OCI-LY3 (cell line): Measurements from ENCODE around the gene ARHGAP18.
A peak's percentile ranks its signal among the peaks of the same experiment; 100 is the strongest.

ENCODE experiments used
- H2AFZ ChIP-seq: fragments of 200-600, 300-600 bp; shearing (Covaris generic); 2 replicates; pipeline ENCODE4 v1.6.0; 2014; ENCODE audit warnings: antibody characterized with exemption, low read depth, low read length
- H3K27ac ChIP-seq: fragments of 200-600, 300-600 bp; sonication (generic); 2 replicates; pipeline ENCODE4 v1.5.1; 2014; ENCODE audit warnings: mild to moderate bottlenecking, low read length, moderate library complexity, mixed read lengths
- H3K27me3 ChIP-seq: fragments of 200-600, 300-600 bp; sonication (generic); 2 replicates; pipeline ENCODE4 v1.6.1; 2014; ENCODE audit warnings: low read depth, low read length, mixed read lengths
- H3K36me3 ChIP-seq: fragments of 200-600, 300-600 bp; sonication (generic); replicated peaks from 2 replicates; pipeline ENCODE3; 2014; ENCODE audit warnings: low read depth, low read length, mixed read lengths
- H3K4me1 ChIP-seq: fragments of 300-600, 200-600 bp; sonication (generic); 2 replicates; pipeline ENCODE4 v1.6.1; 2014; ENCODE audit warnings: low read length, mixed read lengths
- H3K4me2 ChIP-seq: fragments of 200-600, 300-600 bp; sonication (generic); 2 replicates; pipeline ENCODE4 v1.6.1; 2014; ENCODE audit warnings: low read length, mixed read lengths
- H3K4me3 ChIP-seq: fragments of 300-600, 200-600 bp; sonication (generic); 2 replicates; pipeline ENCODE4 v1.5.1; 2014; ENCODE audit warnings: antibody characterized with exemption, mild to moderate bottlenecking, low read length, moderate library complexity
- H3K79me2 ChIP-seq: fragments of 300-600, 200-600 bp; shearing (Covaris generic); 2 replicates; pipeline ENCODE4 v1.6.1; 2014; ENCODE audit warnings: mild to moderate bottlenecking, low read length, mixed read lengths
- H3K9ac ChIP-seq: fragments of 300-600, 200-600 bp; shearing (Covaris generic); 2 replicates; pipeline ENCODE4 v1.6.0; 2014; ENCODE audit warnings: mild to moderate bottlenecking, low read length, moderate library complexity
- H3K9me3 ChIP-seq: fragments of 200-600, 300-600 bp; shearing (Covaris generic); 2 replicates; pipeline ENCODE4 v1.6.1; 2014; ENCODE audit warnings: low read length, mixed read lengths; ENCODE audit not compliant: insufficient read depth
- H4K20me1 ChIP-seq: fragments of 200-600, 300-600 bp; sonication (generic); 2 replicates; pipeline ENCODE4 v1.6.1; 2016; ENCODE audit warnings: low read length, mixed read lengths; ENCODE audit not compliant: insufficient read depth
- CTCF ChIP-seq: fragments of 200-600, 300-600 bp; sonication (generic); IDR thresholded peaks from 2 replicates; pipeline ENCODE4 v1.5.1; 2014; ENCODE audit warnings: antibody characterized with exemption, low read length, low read depth
- EZH2phosphoT487 ChIP-seq: fragments of 200-600 bp; shearing (Covaris generic); IDR thresholded peaks from 2 replicates; pipeline ENCODE4 v1.6.1; 2018; ENCODE audit warnings: antibody characterized with exemption, mixed run types, low read depth

The ARHGAP18 gene

DNA sequence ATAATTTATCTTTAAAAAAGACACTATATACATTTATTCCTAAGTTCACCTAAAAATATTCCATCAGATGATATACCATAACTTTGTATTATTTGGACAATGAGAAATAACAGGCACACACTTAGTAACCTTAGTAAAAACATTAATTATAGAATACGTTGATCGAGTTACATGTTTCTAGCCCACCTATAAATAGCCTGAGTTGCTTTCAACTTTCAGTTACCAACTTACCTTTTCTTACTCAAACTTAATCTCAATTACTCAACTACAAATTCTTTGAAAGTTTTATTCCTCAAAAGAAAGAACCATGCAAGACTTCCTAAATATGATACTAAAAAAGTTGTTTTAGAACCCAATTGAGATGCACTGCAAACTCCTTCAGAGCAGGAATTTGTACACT lies 12.2 kb downstream of the ARHGAP18 start:
- no peak overlapping the region for H3K4me3 ChIP-seq
- TF ChIP-seq EZH2phosphoT487 (no peak), CTCF (no peak)
- no peaks in the 10 kb centered on the region for H3K27me3 ChIP-seq
- no peak overlapping the region for H3K9ac ChIP-seq
- H3K79me2 ChIP-seq: peaks cover 13% of the 10 kb centered on the region; the same call in 1 of the 2 replicates
- no peak overlapping the region for H3K4me2 ChIP-seq
- no peak overlapping the region for H2AFZ ChIP-seq
- no peaks in the 10 kb centered on the region for H4K20me1 ChIP-seq
- H3K36me3 ChIP-seq: peaks cover 2% of the 10 kb centered on the region
- peaks cover 36% of the 10 kb centered on the region for H3K4me1 ChIP-seq
- H3K9me3 ChIP-seq: no peaks in the 10 kb centered on the region
- H3K27ac ChIP-seq: no peak overlapping the region

- Histone ChIP-seq H3K9me3 (no peaks in the 10 kb centered on the region), H3K9ac (no peak overlapping the region), H4K20me1 (no peaks in the 10 kb centered on the region), H3K27me3 (no peaks in the 10 kb centered on the region), H3K4me1 (peaks cover 35% of the 10 kb centered on the region), H3K79me2 (peaks cover 11% of the 10 kb centered on the region; the same call in 1 of the 2 replicates), H2AFZ (no peak overlapping the region), H3K4me2 (no peak overlapping the region), H3K36me3 (peaks cover 1% of the 10 kb centered on the region), H3K4me3 (no peak overlapping the region), H3K27ac (no peak overlapping the region)
- TF ChIP-seq EZH2phosphoT487 (no peak), CTCF (no peak)
Observed at GRCh38 chr6:129696843-129697242, 13.1 kb downstream of the ARHGAP18 start.

DNA sequence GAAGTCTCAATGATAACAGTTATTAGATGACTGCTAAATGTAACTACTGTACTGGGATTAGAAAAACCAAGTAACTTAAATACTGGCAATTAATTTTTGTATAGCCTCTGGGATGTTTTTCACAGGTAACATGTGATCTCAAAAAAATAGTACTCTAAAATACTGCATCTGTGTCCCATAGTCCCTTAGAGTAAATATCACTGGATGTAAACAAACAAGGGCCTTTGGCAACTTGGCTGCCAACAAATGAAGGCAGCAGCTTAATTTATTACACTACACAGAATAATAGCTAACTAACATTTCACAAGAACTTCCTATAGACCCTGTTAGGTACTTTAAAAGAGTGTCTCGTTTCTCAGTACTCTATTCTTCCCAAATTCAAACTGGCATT lies 14.0 kb downstream of the ARHGAP18 start:
- Histone ChIP-seq H3K4me1 (peaks cover 27% of the 10 kb centered on the region), H3K4me2 (peak overlapping the region; percentile 63), H3K27me3 (no peaks in the 10 kb centered on the region), H3K9ac (no peak overlapping the region), H3K36me3 (no peaks in the 10 kb centered on the region), H2AFZ (peak overlapping the region; percentile 7; the same call in 1 of the 2 replicates), H3K79me2 (0 out of 2 replicates have a peak, but pooled peaks cover 10% of the 10 kb centered on the region), H3K4me3 (peak overlapping the region; percentile 39), H3K9me3 (no peaks in the 10 kb centered on the region), H4K20me1 (no peaks in the 10 kb centered on the region), H3K27ac (peak overlapping the region; percentile 31; the same call in 1 of the 2 replicates)
- TF ChIP-seq CTCF: no peak
- no peak for TF ChIP-seq EZH2phosphoT487

GRCh38 chr6:129695373-129696027 lies 14.5 kb downstream of the ARHGAP18 start:
- H2AFZ ChIP-seq: peak overlapping the region; percentile 7; the same call in 1 of the 2 replicates
- H3K27ac ChIP-seq: peak overlapping the region; percentile 31; the same call in 1 of the 2 replicates
- peak overlapping the region; percentile 39 for H3K4me3 ChIP-seq
- H3K36me3 ChIP-seq: no peaks in the 10 kb centered on the region
- H4K20me1 ChIP-seq: no peaks in the 10 kb centered on the region
- H3K27me3 ChIP-seq: no peaks in the 10 kb centered on the region
- peaks cover 22% of the 10 kb centered on the region for H3K4me1 ChIP-seq
- H3K4me2 ChIP-seq: peak overlapping the region; percentile 63
- TF ChIP-seq CTCF (no peak), EZH2phosphoT487 (no peak)
- no peaks in the 10 kb centered on the region for H3K9me3 ChIP-seq
- peak overlapping the region; percentile 14; the same call in 1 of the 2 replicates for H3K9ac ChIP-seq
- 0 out of 2 replicates have a peak, but pooled peaks cover 10% of the 10 kb centered on the region for H3K79me2 ChIP-seq
